ENCODE measurements around the gene TOLLIP.

Gene TOLLIP

DNA sequence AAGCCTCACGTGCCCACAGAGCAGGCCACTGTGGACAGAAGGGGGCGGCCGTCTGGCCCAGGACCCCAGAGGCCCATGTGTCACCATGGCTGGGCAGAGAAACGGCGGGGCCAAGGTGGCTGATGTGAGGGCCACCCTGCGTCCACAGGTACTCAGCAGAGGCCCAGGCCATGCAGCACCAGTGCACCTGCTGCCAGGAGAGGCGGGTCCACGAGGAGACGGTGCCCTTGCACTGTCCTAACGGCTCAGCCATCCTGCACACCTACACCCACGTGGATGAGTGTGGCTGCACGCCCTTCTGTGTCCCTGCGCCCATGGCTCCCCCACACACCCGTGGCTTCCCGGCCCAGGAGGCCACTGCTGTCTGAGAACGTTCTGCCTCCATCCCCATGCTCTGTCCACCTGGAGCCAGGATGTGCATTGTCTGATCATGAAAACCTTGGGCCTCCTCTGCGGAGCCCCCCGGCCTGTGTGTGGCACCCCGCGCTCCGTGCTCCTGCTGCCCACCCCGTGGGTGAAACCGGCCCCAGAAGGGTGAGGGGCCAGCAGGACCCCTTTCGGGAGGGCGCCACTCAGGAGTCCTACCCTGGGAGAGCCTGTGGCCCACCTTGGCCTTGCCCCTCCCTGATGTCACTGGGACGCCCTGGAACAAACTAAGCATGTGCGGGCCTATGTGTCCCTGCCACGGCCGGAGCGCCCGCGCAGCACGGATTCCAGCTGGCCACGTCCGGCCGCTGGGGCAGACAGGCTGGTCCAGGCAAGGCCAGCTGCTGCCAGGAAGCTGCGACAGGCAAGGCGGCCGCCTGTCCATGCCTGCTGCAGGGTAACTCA lies 48.0 kb downstream of the TOLLIP start:
- TF ChIP-seq ZNF174 (tag by site-specific recombination; IDR thresholded peaks at IDR 0.05) (no peak), ZNF621 (tag by site-specific recombination; IDR thresholded peaks at IDR 0.05) (no peak), ZNF426 (tag by site-specific recombination; IDR thresholded peaks at IDR 0.05) (no peak), ZNF138 (tag by site-specific recombination; IDR thresholded peaks at IDR 0.05; ENCODE audit: borderline replicate concordance) (no peak)
- TF ChIP-seq, protein P1, sequence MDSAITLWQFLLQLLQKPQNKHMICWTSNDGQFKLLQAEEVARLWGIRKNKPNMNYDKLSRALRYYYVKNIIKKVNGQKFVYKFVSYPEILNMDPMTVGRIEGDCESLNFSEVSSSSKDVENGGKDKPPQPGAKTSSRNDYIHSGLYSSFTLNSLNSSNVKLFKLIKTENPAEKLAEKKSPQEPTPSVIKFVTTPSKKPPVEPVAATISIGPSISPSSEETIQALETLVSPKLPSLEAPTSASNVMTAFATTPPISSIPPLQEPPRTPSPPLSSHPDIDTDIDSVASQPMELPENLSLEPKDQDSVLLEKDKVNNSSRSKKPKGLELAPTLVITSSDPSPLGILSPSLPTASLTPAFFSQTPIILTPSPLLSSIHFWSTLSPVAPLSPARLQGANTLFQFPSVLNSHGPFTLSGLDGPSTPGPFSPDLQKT (IDR thresholded peaks at IDR 0.05; ENCODE audit: borderline replicate concordance, low read depth, low read length): no peak
- CTCF ChIA-PET: interaction anchor here (1.7 kb wide), 1 partner anchor 313 kb away, joined by 3 read pairs; no protein-coding TSS in a partner anchor

DNA sequence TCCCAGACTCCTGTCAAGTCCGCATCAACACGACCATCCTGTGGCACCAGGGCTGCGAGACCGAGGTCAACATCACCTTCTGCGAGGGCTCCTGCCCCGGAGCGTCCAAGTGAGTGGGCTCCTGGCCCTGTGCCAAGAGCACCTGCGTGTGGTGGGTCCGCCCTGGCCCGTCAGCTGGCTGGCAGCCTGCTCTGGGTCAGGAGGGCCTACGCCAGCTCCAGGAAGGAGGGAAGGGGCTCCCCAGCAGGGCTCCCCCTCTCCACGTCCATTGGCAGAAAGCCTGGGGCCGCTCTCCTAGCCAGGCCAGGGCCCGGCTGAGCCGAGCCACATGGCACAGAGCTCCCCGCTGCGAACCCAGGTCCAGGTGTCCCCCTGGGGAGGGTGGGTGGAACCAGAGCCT lies 48.8 kb downstream of the TOLLIP start:
- CTCF ChIA-PET: no interaction called here
- H3K4me1 ChIP-seq (ENCODE audit: control insufficient read depth, insufficient read depth, low read length): no peaks in the 10 kb centered on the region
- no peak for TF ChIP-seq ZNF514 (tag by site-specific recombination; IDR thresholded peaks at IDR 0.05)
- no peak for TF ChIP-seq ZNF121 (tag by site-specific recombination; IDR thresholded peaks at IDR 0.05)
- TF ChIP-seq, protein P2, sequence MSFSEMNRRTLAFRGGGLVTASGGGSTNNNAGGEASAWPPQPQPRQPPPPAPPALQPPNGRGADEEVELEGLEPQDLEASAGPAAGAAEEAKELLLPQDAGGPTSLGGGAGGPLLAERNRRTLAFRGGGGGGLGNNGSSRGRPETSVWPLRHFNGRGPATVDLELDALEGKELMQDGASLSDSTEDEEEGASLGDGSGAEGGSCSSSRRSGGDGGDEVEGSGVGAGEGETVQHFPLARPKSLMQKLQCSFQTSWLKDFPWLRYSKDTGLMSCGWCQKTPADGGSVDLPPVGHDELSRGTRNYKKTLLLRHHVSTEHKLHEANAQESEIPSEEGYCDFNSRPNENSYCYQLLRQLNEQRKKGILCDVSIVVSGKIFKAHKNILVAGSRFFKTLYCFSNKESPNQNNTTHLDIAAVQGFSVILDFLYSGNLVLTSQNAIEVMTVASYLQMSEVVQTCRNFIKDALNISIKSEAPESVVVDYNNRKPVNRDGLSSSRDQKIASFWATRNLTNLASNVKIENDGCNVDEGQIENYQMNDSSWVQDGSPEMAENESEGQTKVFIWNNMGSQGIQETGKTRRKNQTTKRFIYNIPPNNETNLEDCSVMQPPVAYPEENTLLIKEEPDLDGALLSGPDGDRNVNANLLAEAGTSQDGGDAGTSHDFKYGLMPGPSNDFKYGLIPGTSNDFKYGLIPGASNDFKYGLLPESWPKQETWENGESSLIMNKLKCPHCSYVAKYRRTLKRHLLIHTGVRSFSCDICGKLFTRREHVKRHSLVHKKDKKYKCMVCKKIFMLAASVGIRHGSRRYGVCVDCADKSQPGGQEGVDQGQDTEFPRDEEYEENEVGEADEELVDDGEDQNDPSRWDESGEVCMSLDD (tag by site-specific recombination; IDR thresholded peaks at IDR 0.05): no peak
- no peak for TF ChIP-seq HOXD13 (CRISPR knock-in tag; IDR thresholded peaks at IDR 0.05; ENCODE audit: borderline replicate concordance)
- TF ChIP-seq, protein P3, sequence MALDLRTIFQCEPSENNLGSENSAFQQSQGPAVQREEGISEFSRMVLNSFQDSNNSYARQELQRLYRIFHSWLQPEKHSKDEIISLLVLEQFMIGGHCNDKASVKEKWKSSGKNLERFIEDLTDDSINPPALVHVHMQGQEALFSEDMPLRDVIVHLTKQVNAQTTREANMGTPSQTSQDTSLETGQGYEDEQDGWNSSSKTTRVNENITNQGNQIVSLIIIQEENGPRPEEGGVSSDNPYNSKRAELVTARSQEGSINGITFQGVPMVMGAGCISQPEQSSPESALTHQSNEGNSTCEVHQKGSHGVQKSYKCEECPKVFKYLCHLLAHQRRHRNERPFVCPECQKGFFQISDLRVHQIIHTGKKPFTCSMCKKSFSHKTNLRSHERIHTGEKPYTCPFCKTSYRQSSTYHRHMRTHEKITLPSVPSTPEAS (tag by site-specific recombination; IDR thresholded peaks at IDR 0.05): no peak
- no peak for TF ChIP-seq ZBTB17 (tag by site-specific recombination; IDR thresholded peaks at IDR 0.05)

More for the DNA sequence above, 48.0 kb downstream of the TOLLIP start:
- Histone ChIP-seq H3K9me3 (ENCODE audit: control insufficient read depth, insufficient read depth, low read depth, low read length) (no peaks in the 10 kb centered on the region), H3K27ac (ENCODE audit: extremely low read depth, low read depth, low read length) (no peak overlapping the region), H3K4me3 (ENCODE audit: low read depth, low read length) (no peak overlapping the region), H3K4me1 (ENCODE audit: control insufficient read depth, insufficient read depth, low read length) (no peaks in the 10 kb centered on the region), H3K36me3 (ENCODE audit: control insufficient read depth in 2 of 2, insufficient read depth in 1 of 2, low read length in 2 of 2) (no peaks in the 10 kb centered on the region)
- POLR2A ChIA-PET: no interaction called here

DNA sequence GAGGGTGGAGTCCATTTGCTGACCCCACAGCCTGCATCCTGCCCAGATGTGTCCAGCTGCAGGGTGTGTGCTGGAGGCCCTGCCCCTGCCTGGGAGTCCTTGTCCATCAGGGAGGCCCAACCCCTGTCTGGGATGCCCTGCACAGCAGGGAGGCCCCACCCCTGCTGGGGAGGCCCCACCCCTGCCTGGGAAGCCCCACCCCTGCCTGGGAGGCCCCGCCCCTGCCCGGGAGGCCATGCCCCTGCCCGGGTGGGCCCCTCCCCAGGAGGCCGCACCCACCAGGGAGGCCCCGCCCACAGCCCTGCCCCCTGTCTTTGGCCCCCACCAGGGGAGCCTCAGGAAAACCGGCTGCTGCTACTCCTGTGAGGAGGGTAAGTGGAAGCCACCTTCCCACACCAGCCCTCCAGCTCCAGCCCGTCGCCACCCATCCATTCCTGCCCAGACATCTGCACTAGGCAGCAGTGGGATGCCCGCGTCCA lies 49.4 kb downstream of the TOLLIP start:
- Histone ChIP-seq H3K27ac (ENCODE audit: extremely low read depth, low read depth, low read length) (no peak overlapping the region), H3K9me3 (ENCODE audit: control insufficient read depth, insufficient read depth, low read depth, low read length) (no peaks in the 10 kb centered on the region), H3K36me3 (ENCODE audit: control insufficient read depth in 2 of 2, insufficient read depth in 1 of 2, low read length in 2 of 2) (no peaks in the 10 kb centered on the region), H3K4me1 (ENCODE audit: control insufficient read depth, insufficient read depth, low read length) (no peaks in the 10 kb centered on the region), H3K4me3 (ENCODE audit: low read depth, low read length) (no peak overlapping the region)
- POLR2A ChIA-PET: no interaction called here
- CTCF ChIA-PET: no interaction called here
- TF ChIP-seq, protein P4, sequence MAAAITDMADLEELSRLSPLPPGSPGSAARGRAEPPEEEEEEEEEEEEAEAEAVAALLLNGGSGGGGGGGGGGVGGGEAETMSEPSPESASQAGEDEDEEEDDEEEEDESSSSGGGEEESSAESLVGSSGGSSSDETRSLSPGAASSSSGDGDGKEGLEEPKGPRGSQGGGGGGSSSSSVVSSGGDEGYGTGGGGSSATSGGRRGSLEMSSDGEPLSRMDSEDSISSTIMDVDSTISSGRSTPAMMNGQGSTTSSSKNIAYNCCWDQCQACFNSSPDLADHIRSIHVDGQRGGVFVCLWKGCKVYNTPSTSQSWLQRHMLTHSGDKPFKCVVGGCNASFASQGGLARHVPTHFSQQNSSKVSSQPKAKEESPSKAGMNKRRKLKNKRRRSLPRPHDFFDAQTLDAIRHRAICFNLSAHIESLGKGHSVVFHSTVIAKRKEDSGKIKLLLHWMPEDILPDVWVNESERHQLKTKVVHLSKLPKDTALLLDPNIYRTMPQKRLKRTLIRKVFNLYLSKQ (tag by site-specific recombination; IDR thresholded peaks at IDR 0.05; ENCODE audit: borderline replicate concordance): no peak
- TF ChIP-seq, protein P5, sequence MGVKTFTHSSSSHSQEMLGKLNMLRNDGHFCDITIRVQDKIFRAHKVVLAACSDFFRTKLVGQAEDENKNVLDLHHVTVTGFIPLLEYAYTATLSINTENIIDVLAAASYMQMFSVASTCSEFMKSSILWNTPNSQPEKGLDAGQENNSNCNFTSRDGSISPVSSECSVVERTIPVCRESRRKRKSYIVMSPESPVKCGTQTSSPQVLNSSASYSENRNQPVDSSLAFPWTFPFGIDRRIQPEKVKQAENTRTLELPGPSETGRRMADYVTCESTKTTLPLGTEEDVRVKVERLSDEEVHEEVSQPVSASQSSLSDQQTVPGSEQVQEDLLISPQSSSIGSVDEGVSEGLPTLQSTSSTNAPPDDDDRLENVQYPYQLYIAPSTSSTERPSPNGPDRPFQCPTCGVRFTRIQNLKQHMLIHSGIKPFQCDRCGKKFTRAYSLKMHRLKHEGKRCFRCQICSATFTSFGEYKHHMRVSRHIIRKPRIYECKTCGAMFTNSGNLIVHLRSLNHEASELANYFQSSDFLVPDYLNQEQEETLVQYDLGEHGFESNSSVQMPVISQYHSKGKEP (tag by site-specific recombination; IDR thresholded peaks at IDR 0.05): no peak
- TF ChIP-seq, protein P6, sequence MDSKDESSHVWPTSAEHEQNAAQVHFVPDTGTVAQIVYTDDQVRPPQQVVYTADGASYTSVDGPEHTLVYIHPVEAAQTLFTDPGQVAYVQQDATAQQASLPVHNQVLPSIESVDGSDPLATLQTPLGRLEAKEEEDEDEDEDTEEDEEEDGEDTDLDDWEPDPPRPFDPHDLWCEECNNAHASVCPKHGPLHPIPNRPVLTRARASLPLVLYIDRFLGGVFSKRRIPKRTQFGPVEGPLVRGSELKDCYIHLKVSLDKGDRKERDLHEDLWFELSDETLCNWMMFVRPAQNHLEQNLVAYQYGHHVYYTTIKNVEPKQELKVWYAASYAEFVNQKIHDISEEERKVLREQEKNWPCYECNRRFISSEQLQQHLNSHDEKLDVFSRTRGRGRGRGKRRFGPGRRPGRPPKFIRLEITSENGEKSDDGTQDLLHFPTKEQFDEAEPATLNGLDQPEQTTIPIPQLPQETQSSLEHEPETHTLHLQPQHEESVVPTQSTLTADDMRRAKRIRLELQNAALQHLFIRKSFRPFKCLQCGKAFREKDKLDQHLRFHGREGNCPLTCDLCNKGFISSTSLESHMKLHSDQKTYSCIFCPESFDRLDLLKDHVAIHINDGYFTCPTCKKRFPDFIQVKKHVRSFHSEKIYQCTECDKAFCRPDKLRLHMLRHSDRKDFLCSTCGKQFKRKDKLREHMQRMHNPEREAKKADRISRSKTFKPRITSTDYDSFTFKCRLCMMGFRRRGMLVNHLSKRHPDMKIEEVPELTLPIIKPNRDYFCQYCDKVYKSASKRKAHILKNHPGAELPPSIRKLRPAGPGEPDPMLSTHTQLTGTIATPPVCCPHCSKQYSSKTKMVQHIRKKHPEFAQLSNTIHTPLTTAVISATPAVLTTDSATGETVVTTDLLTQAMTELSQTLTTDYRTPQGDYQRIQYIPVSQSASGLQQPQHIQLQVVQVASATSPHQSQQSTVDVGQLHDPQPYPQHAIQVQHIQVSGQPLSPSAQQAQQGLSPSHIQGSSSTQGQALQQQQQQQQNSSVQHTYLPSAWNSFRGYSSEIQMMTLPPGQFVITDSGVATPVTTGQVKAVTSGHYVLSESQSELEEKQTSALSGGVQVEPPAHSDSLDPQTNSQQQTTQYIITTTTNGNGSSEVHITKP (tag by site-specific recombination; IDR thresholded peaks at IDR 0.05): no peak
- TF ChIP-seq KLF1 (tag by site-specific recombination; IDR thresholded peaks at IDR 0.05): peak; percentile 80
- TF ChIP-seq, protein P7, sequence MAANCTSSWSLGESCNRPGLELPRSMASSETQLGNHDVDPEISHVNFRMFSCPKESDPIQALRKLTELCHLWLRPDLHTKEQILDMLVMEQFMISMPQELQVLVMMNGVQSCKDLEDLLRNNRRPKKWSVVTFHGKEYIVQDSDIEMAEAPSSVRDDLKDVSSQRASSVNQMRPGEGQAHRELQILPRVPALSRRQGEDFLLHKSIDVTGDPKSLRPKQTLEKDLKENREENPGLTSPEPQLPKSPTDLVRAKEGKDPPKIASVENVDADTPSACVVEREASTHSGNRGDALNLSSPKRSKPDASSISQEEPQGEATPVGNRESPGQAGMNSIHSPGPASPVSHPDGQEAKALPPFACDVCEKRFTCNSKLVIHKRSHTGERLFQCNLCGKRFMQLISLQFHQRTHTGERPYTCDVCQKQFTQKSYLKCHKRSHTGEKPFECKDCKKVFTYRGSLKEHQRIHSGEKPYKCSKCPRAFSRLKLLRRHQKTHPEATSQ (tag by site-specific recombination; IDR thresholded peaks at IDR 0.05): no peak

More for the DNA sequence above, 48.8 kb downstream of the TOLLIP start:
- Histone ChIP-seq H3K36me3 (ENCODE audit: control insufficient read depth in 2 of 2, insufficient read depth in 1 of 2, low read length in 2 of 2) (no peaks in the 10 kb centered on the region), H3K9me3 (ENCODE audit: control insufficient read depth, insufficient read depth, low read depth, low read length) (no peaks in the 10 kb centered on the region), H3K27ac (ENCODE audit: extremely low read depth, low read depth, low read length) (no peak overlapping the region), H3K4me3 (ENCODE audit: low read depth, low read length) (no peak overlapping the region)
- POLR2A ChIA-PET: no interaction called here

Measured in HEK293 (cell line).